Uterus (tissue), 4 donors: Measurements from ENCODE around the gene USP17L24. TPM values are rescaled to one million over a fixed set of nuclear protein-coding genes. Genes with fewer than 3 reads are reported as not detected.
"Not testable (repeated sequence)": the region's sequence is repeated elsewhere in the genome, so short reads cannot be mapped to it uniquely, and the experiment has no call there.

Experiments
- DNase-seq, 2 donors: peaks; one replicate each; pipeline ENCODE4 v3.0.0-alpha.2; 2019 to 2020
- H3K27ac ChIP-seq, 2 donors: fragments of 200-600 bp; sonication (generic); 1 replicate in 1 of 2; 2 replicates in 1 of 2; pipeline ENCODE4 v1.5.1; 2016 to 2018
- H3K27me3 ChIP-seq, 2 donors: fragments of 200-600 bp; sonication (generic); one replicate each; pipeline ENCODE4 v1.5.1; 2018 to 2019; ENCODE audit warnings: control low read depth in 1 of 2
- H3K36me3 ChIP-seq, 2 donors: fragments of 200-600 bp; sonication (generic); one replicate each; pipeline ENCODE4 v1.5.1; 2019; ENCODE audit warnings: control low read depth in 1 of 2
- H3K4me1 ChIP-seq, 2 donors: fragments of 200-600 bp; sonication (generic); one replicate each; pipeline ENCODE4 v1.5.1; 2018 to 2019; ENCODE audit warnings: control low read depth in 1 of 2
- H3K4me3 ChIP-seq, 2 donors: fragments of 200-600 bp; sonication (generic); 1 replicate in 1 of 2; 2 replicates in 1 of 2; pipeline ENCODE4 v1.5.1; 2018 to 2019; ENCODE audit warnings: mild to moderate bottlenecking in 1 of 2
- H3K9me3 ChIP-seq, 2 donors: fragments of 200-600 bp; sonication (generic); one replicate each; pipeline ENCODE4 v1.5.1; 2019; ENCODE audit warnings: control low read depth in 1 of 2
- intact Hi-C: fragments of 100-400 bp; cut with DNase I; formaldehyde crosslinking; loops from one replicate; pipeline ENCODE4 v1.15.1; 2023; ENCODE audit warnings: low total_unique reads
- total RNA-seq, 4 donors: library from RNA; depleted of rRNA in 3 of 4; stranded (reverse); fragments of >200 nt in 3 of 4; gene quantifications; one replicate each; pipeline versions ENCODE4 v1.1.0 to v1.2.4, GENCODE V29; 2014 to 2023
- donor health status: DM: yes; HTN: yes; CAD: no.

Gene USP17L24, protein sequence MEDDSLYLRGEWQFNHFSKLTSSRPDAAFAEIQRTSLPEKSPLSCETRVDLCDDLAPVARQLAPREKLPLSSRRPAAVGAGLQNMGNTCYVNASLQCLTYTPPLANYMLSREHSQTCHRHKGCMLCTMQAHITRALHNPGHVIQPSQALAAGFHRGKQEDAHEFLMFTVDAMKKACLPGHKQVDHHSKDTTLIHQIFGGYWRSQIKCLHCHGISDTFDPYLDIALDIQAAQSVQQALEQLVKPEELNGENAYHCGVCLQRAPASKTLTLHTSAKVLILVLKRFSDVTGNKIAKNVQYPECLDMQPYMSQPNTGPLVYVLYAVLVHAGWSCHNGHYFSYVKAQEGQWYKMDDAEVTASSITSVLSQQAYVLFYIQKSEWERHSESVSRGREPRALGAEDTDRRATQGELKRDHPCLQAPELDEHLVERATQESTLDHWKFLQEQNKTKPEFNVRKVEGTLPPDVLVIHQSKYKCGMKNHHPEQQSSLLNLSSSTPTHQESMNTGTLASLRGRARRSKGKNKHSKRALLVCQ
- not detected for total RNA-seq

DNA sequence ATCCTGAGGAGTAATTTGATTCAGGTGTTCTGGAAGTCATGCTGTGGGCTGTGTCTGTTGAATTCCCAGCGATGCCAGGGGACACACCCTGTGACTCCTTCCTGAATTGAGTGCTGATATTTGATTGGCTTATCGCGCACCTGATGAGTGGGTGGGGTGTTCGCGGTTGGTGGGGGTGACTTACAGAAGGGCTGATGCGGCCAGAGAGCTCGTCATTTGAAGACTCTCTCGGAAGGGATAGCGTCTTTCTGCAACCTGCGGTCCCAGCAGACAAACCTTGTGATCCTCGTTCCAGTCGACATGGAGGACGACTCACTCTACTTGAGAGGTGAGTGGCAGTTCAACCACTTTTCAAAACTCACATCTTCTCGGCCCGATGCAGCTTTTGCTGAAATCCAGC lies at the start of gene USP17L24:
USP17L24 (plus strand) TSS at position 301 of the 400 bp plus-strand sequence; CDS start at position 301, 0 bp downstream.
- H3K9me3 ChIP-seq, DNase-seq, H3K27me3 ChIP-seq, H3K27ac ChIP-seq, H3K36me3 ChIP-seq, H3K4me3 ChIP-seq, H3K4me1 ChIP-seq, intact Hi-C loops: not testable (repeated sequence)

DNA sequence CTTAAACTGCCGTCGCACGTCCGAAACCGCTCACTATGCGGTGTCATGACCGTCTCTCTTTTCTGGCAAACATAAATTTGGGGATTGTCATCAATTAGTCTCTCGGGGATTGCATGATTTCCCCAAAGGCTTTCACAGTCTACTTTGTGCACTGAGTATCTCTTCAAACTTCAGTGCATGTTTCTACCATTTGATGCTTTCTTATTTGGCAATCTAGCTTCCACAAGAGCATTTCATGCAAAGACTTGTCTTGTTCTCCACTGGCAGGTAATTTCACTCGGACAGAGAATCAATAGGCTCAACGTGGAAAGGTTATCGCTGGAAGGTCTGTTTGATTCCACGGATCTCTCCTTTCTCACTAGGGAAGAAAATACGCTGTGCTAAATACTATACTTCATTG lies 774 bp upstream of the USP17L24 start:
- H3K4me1 ChIP-seq, H3K27ac ChIP-seq, intact Hi-C loops, H3K36me3 ChIP-seq, DNase-seq, H3K9me3 ChIP-seq, H3K4me3 ChIP-seq, H3K27me3 ChIP-seq: not testable (repeated sequence)

DNA sequence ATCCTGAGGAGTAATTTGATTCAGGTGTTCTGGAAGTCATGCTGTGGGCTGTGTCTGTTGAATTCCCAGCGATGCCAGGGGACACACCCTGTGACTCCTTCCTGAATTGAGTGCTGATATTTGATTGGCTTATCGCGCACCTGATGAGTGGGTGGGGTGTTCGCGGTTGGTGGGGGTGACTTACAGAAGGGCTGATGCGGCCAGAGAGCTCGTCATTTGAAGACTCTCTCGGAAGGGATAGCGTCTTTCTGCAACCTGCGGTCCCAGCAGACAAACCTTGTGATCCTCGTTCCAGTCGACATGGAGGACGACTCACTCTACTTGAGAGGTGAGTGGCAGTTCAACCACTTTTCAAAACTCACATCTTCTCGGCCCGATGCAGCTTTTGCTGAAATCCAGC lies 4.6 kb downstream of the USP17L24 start, which contains the start of gene USP17L25:
USP17L25 (plus strand) TSS at position 301 of the 400 bp plus-strand sequence; CDS start at position 301, 0 bp downstream.
- not testable (repeated sequence) for H3K27me3 ChIP-seq

DNA sequence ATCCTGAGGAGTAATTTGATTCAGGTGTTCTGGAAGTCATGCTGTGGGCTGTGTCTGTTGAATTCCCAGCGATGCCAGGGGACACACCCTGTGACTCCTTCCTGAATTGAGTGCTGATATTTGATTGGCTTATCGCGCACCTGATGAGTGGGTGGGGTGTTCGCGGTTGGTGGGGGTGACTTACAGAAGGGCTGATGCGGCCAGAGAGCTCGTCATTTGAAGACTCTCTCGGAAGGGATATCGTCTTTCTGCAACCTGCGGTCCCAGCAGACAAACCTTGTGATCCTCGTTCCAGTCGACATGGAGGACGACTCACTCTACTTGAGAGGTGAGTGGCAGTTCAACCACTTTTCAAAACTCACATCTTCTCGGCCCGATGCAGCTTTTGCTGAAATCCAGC lies 9.4 kb downstream of the USP17L24 start, which contains the start of gene USP17L26:
USP17L26 (plus strand) TSS at position 301 of the 400 bp plus-strand sequence; CDS start at position 301, 0 bp downstream.
- H3K27ac ChIP-seq, H3K9me3 ChIP-seq, DNase-seq, H3K4me1 ChIP-seq, H3K27me3 ChIP-seq, H3K36me3 ChIP-seq, H3K4me3 ChIP-seq, intact Hi-C loops: not testable (repeated sequence)

More for the DNA sequence above, 4.6 kb downstream of the USP17L24 start, which contains the start of gene USP17L25:
- intact Hi-C loops, H3K36me3 ChIP-seq, H3K9me3 ChIP-seq, H3K27ac ChIP-seq, H3K4me1 ChIP-seq, H3K4me3 ChIP-seq, DNase-seq: not testable (repeated sequence)

DNA sequence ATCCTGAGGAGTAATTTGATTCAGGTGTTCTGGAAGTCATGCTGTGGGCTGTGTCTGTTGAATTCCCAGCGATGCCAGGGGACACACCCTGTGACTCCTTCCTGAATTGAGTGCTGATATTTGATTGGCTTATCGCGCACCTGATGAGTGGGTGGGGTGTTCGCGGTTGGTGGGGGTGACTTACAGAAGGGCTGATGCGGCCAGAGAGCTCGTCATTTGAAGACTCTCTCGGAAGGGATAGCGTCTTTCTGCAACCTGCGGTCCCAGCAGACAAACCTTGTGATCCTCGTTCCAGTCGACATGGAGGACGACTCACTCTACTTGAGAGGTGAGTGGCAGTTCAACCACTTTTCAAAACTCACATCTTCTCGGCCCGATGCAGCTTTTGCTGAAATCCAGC lies 14.1 kb downstream of the USP17L24 start, which contains the start of gene USP17L5:
USP17L5 (plus strand) TSS at position 301 of the 400 bp plus-strand sequence; CDS start at position 301, 0 bp downstream.
- H3K9me3 ChIP-seq, DNase-seq, H3K27ac ChIP-seq, intact Hi-C loops, H3K4me3 ChIP-seq, H3K4me1 ChIP-seq, H3K36me3 ChIP-seq, H3K27me3 ChIP-seq: not testable (repeated sequence)

DNA sequence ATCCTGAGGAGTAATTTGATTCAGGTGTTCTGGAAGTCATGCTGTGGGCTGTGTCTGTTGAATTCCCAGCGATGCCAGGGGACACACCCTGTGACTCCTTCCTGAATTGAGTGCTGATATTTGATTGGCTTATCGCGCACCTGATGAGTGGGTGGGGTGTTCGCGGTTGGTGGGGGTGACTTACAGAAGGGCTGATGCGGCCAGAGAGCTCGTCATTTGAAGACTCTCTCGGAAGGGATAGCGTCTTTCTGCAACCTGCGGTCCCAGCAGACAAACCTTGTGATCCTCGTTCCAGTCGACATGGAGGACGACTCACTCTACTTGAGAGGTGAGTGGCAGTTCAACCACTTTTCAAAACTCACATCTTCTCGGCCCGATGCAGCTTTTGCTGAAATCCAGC lies 18.9 kb downstream of the USP17L24 start, which contains the start of gene USP17L27:
USP17L27 (plus strand) TSS at position 301 of the 400 bp plus-strand sequence; CDS start at position 301, 0 bp downstream.
- DNase-seq, H3K27me3 ChIP-seq, H3K4me3 ChIP-seq, H3K27ac ChIP-seq, H3K36me3 ChIP-seq, H3K4me1 ChIP-seq, H3K9me3 ChIP-seq, intact Hi-C loops: not testable (repeated sequence)

DNA sequence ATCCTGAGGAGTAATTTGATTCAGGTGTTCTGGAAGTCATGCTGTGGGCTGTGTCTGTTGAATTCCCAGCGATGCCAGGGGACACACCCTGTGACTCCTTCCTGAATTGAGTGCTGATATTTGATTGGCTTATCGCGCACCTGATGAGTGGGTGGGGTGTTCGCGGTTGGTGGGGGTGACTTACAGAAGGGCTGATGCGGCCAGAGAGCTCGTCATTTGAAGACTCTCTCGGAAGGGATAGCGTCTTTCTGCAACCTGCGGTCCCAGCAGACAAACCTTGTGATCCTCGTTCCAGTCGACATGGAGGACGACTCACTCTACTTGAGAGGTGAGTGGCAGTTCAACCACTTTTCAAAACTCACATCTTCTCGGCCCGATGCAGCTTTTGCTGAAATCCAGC lies 23.6 kb downstream of the USP17L24 start, which contains the start of gene USP17L28:
USP17L28 (plus strand) TSS at position 301 of the 400 bp plus-strand sequence; CDS start at position 301, 0 bp downstream.
- H3K27me3 ChIP-seq, H3K27ac ChIP-seq, H3K4me1 ChIP-seq, DNase-seq, H3K36me3 ChIP-seq, H3K4me3 ChIP-seq, intact Hi-C loops, H3K9me3 ChIP-seq: not testable (repeated sequence)

DNA sequence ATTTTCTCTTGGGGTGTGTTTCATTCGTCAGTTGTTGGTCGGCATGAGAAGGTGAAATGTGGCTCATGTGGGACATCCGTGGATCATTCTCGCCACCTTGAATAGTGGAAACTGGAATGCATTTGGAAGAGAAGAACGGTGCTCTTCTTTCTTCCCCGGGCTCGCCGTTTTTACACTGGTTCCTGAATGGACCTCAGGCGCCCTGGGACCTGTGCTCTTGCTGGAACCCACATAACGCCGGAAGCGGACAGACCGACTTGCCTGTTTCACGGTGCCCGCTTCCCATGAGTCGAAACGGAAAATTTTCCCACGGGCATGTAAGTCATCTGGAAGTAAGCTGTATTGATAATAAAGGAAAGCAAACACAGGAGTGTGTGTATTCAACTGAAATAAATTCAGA lies 25.9 kb downstream of the USP17L24 start:
- DNase-seq, H3K4me1 ChIP-seq, intact Hi-C loops, H3K27me3 ChIP-seq, H3K9me3 ChIP-seq, H3K36me3 ChIP-seq, H3K27ac ChIP-seq, H3K4me3 ChIP-seq: not testable (repeated sequence)

DNA sequence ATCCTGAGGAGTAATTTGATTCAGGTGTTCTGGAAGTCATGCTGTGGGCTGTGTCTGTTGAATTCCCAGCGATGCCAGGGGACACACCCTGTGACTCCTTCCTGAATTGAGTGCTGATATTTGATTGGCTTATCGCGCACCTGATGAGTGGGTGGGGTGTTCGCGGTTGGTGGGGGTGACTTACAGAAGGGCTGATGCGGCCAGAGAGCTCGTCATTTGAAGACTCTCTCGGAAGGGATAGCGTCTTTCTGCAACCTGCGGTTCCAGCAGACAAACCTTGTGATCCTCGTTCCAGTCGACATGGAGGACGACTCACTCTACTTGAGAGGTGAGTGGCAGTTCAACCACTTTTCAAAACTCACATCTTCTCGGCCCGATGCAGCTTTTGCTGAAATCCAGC lies 28.4 kb downstream of the USP17L24 start, which contains the start of gene USP17L29:
USP17L29 (plus strand) TSS at position 301 of the 400 bp plus-strand sequence; CDS start at position 301, 0 bp downstream.
- H3K9me3 ChIP-seq, intact Hi-C loops, H3K27ac ChIP-seq, H3K4me3 ChIP-seq, H3K4me1 ChIP-seq, DNase-seq, H3K36me3 ChIP-seq, H3K27me3 ChIP-seq: not testable (repeated sequence)

DNA sequence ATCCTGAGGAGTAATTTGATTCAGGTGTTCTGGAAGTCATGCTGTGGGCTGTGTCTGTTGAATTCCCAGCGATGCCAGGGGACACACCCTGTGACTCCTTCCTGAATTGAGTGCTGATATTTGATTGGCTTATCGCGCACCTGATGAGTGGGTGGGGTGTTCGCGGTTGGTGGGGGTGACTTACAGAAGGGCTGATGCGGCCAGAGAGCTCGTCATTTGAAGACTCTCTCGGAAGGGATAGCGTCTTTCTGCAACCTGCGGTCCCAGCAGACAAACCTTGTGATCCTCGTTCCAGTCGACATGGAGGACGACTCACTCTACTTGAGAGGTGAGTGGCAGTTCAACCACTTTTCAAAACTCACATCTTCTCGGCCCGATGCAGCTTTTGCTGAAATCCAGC lies 37.9 kb downstream of the USP17L24 start, which contains the start of gene USP17L30:
USP17L30 (plus strand) TSS at position 301 of the 400 bp plus-strand sequence; CDS start at position 301, 0 bp downstream.
- H3K4me1 ChIP-seq, H3K27ac ChIP-seq, H3K4me3 ChIP-seq, H3K27me3 ChIP-seq, H3K9me3 ChIP-seq, DNase-seq, H3K36me3 ChIP-seq, intact Hi-C loops: not testable (repeated sequence)
